ENCODE results near the gene KRT7.

Gene KRT7

DNA sequence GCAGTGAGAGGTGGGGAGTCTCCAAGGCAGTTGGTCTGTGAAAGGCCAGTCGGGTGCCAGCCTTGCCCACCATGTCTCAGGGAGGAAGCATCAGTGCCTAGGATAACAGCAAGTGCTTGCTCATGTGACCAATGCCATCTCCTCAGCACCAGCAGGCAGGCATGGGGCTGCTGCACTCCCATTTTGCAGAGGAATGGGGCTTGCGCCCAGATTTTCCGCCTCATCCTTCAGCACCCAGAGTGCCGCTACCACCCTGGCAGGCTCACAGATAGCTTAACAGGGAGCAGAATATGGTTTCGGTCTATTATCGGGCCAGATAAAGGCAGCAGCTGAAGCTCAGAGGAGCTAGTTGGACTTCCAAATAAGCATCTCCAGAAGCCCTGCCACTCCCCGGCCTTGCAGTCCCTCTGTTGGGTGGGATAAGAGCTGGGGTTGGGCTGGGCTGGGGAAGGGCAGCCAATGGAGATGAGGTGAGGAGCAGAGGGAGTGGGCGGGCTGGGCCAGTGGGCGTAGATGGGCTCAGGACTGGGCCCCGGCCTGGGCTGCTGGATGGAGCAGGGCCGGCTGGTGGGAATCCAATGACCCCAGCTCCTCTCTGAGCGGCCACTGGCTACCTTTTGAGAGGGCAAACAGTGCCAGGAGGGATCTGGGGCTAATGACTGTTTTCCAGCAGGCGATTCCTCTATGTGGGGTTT, 32.8 kb upstream of the KRT7 start:
- DNase-seq = no peak

DNA sequence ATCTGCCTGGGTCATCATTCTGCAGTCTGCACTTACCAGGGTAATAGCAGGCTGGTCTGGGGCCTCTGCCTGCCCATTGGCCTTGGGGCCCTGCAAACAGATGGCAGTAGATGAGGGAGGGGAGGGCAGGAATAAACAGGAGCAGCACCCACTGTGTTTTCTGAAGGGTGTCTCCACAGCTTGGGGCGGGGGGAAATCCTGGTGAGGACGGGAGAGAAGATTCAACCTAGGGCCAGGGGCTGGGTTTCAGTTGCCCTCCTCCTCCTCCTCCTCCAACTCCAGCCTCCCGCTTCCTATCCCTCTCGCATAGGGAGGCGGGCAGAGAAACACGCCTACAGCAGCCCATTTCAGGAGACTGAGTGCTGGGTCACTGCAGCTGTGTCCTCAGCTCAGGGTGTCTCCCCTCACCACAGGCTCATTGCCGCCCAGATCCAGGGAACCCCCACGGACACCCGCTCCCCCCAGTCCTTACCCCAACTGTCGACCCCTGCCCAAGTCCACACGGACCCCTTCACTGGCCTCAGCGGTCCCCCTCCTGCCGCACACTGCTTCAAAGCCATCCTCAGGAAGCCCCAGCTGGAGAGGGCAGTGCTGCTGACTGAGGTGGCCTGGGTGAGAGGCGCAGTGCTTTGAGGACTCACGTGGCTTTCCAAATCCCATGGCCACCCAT, 32.1 kb upstream of the KRT7 start:
- DNase-seq = no peak

GRCh38 chr12:52201451-52201839, 31.6 kb upstream of the KRT7 start:
- DNase-seq = no peak

DNA sequence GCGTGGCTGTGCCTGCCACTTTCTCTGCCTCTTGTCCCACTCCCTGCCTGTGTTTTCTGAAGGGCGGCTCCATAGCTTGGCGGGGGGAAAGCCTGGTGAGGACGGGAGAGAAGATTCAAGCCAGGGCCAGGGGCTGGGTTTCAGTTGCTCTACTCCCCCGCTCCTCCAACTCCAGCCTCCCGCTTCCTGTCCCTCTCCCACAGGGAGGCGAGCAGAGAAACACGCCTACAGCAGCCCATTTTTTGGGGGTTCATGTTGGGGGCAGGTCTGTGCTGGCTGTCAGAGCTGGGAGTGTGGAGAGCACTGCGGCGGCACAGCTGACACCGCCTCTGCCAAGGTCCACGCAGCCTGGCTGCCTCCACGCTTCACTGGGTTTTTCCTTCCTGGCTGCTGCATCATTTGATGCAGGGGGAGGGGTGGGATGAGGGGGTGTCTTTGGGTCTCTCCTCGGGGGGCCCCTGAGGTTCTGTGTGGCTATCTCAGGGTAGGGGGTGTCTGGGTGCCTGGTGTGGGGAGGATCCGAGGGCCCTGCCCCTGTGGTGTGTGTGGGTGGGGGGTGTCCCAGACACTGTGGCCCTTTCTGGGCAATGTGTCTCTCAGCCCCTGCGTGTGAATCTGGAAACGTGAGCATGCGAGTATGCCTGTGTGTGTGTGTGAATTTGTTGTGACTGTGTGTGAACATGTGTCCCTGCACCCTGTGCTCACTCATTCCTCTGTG, 30.5 kb upstream of the KRT7 start:
- DNase-seq = no peak

GRCh38 chr12:52203079-52203921, 29.7 kb upstream of the KRT7 start:
- no peak for DNase-seq

DNA sequence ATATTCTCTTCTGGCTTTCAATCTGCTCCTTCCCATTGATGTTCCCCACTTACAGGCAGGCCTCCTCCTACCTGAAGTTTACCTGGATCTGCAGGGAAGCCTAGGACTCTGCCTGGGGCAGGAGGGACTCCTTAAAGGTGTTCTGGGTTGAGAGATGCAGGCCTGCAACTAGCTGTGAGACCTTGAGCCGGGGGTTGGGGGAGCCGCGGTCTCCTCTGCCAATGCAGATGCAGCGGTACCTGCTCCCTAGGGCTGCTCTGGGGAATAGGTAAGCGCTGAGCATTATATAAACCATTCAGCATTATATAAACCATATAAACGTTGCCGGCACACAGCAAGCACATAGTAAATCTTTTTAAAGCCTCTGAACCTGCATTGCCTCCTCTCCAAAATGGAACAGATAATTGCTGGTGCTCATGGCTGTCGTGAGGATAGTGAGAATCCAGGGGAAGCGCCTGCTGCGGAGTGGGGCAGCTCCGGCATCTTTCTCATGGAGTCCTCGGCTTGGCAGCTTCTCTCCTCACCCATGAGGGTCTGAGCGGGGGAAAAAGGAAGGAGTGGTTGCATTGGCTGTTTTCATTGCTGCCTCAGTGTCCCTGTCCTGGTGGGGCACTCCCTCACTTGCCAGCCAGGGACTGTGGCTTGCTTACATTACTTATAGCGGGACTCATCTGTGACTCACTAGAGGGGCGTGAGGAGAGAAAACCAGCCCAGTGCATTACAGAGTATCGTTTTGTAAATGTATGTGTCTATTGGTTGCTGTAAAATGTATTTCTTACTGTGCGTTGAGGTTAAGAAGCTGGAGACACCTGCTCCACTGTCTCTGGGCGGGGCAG, 28.7 kb upstream of the KRT7 start:
- no peak for DNase-seq

GRCh38 chr12:52204931-52205505, 28.0 kb upstream of the KRT7 start:
- DNase-seq = no peak

DNA sequence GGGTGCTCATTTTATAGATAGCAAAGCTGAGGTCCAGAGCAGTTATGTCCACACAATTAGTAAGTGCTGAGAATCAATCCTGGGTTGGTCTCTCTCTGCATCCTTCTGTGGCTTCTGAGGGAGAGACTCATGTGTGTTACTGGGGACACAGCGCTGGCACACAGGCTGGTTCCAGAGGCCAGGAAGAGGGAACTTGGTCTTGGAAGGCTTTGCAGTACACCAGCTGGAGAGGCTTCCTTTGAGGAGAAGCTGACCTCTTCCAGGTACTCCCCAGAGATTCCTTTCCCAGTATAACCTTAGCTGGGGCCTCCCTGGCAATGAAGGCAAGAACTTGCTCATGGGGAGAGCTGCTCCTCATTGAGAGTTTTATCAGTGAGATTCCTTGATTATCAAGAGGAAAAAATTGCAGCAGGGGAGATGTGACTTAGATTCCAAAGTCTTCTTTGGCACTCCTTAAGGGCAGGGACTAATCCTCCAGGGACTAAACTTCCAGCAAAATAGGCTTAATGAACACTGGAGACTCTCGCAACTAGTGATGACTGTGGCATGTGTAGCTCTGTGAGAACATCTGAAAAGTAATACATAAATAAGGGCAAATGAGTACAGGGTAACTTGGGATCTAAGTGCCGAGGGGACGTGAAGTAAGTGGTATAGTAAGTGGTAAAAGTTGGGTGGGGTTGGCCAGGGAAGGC, 27.3 kb upstream of the KRT7 start:
- DNase-seq = no peak

GRCh38 chr12:52206304-52207040, 26.6 kb upstream of the KRT7 start:
- no peak for DNase-seq

- no peak for DNase-seq
Observed at GRCh38 chr12:52207106-52207505, 25.9 kb upstream of the KRT7 start.

DNA sequence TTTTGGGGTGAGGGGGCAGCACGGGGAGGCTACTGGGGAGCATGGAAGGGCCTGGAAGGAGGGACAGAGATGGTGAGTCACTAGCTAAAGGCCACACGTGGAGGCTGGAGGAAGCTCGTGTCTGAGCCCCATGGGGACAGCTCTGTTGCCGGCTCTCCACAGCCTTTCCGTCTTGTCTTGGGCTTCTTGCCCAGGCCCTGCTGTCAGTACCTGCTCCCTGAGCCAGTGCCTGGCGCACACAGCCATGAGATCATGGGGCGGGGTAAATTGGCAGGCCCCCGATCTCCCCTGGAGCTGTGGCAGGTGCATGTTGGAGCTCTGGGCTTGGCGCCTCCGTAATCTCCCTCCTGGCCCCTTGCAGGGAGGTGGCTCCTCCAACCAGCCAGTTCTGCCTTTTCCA, 25.1 kb upstream of the KRT7 start:
- no peak for DNase-seq

GRCh38 chr12:52208424-52209165, 24.4 kb upstream of the KRT7 start:
- DNase-seq = no peak

DNA sequence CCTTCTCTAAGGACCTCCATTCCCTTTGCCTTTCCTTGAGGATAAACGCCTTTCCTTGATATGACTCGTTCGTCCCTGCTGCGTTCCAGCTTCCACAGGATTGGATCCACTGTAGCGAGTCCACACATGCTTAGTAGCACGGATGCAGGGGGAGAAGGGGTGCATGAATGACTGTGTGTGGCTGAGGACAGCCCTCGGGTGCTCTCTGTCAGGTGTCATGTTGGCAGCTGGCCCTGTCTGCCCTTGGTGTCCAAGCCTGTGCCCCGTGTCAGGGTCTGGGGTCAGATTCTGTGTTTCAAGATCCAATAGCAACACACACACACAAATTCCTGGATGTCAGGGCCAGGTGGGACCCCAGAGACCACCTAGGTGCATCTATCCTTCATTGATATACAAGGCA, 23.7 kb upstream of the KRT7 start:
- no peak for DNase-seq

- DNase-seq = no peak
Observed at GRCh38 chr12:52210186-52210924, 22.7 kb upstream of the KRT7 start.

- DNase-seq = no peak
Observed at GRCh38 chr12:52210925-52211650, 22.0 kb upstream of the KRT7 start.

GRCh38 chr12:52211716-52212585, 21.1 kb upstream of the KRT7 start:
- no peak for DNase-seq

All from cortex of kidney (tissue), 1 donor.